Gastrocnemius medialis (tissue), 4 donors: ENCODE results near the gene DRD3. TPM values are rescaled to one million over a fixed set of nuclear protein-coding genes. Genes with fewer than 3 reads are reported as not detected.
A peak's percentile ranks its signal among the peaks of the same experiment; 100 is the strongest.

Source experiments
- ATAC-seq, 2 donors: fragments of 150-250 bp; one replicate each; pipeline ENCODE4 v1.9.1; 2016
- DNase-seq, 2 donors: peaks; one replicate each; pipeline ENCODE4 v3.0.0-alpha.2; 2019
- H3K27ac ChIP-seq, 4 donors: fragments of 200-600 bp; sonication (generic); 1 replicate in 1 of 4; 2 replicates in 3 of 4; pipeline ENCODE4 v1.5.1; 2016 to 2018; ENCODE audit warnings: mild to moderate bottlenecking in 2 of 4, moderate library complexity in 1 of 4
- H3K27me3 ChIP-seq, 3 donors: fragments of 200-600 bp; sonication (generic) in 2 of 3; 1 replicate in 1 of 3; 2 replicates in 2 of 3; pipeline versions ENCODE4 v1.5.1 to v1.6.0; 2016 to 2019; ENCODE audit warnings: mild to moderate bottlenecking in 1 of 3, moderate library complexity in 1 of 3
- H3K36me3 ChIP-seq, 2 donors: fragments of 200-600 bp; sonication (generic) in 1 of 2; one replicate each; pipeline ENCODE4 v1.5.1; 2017 to 2018
- H3K4me1 ChIP-seq, 2 donors: fragments of 200-600 bp; sonication (generic) in 1 of 2; one replicate each; pipeline ENCODE4 v1.5.1; 2016 to 2017; ENCODE audit warnings: mild to moderate bottlenecking in 2 of 2
- H3K4me3 ChIP-seq, 4 donors: fragments of 200-600 bp; sonication (generic) in 3 of 4; 1 replicate in 1 of 4; 2 replicates in 3 of 4; pipeline ENCODE4 v1.5.1; 2016 to 2019; ENCODE audit warnings: mild to moderate bottlenecking in 2 of 4
- H3K9me3 ChIP-seq, 3 donors: fragments of 200-600 bp; sonication (generic) in 2 of 3; 1 replicate in 1 of 3; 2 replicates in 2 of 3; pipeline ENCODE4 v1.5.1; 2016 to 2019
- POLR2A ChIP-seq, 2 donors: fragments of 450-650 bp; IDR thresholded peaks; one replicate each; pipeline ENCODE4 v1.6.1; 2017; ENCODE audit warnings: antibody characterized with exemption in 2 of 2, mild to moderate bottlenecking in 2 of 2, moderate library complexity in 2 of 2
- in situ Hi-C, 4 donors: fragments of 200-750 bp; cut with MboI; loops; one replicate each; pipeline versions ENCODE4 v1.15.0 to v1.8.0; 2017; ENCODE audit warnings: low sequenced_read_pairs in 4 of 4
- intact Hi-C: fragments of 100-400 bp; cut with DNase I; formaldehyde crosslinking; loops from one replicate; pipeline ENCODE4 v1.15.1; 2023; ENCODE audit warnings: low total_unique reads
- total RNA-seq, 4 donors: library from RNA; depleted of rRNA; stranded (reverse); fragments of >200 nt; gene quantifications; one replicate each; pipeline versions ENCODE4 v1.1.0 to v1.2.3, GENCODE V29; 2016
- TF ChIP-seq, protein P1 (sequence below), 5 experiments: fragments of 450-650 bp in 3 of 5; fragments of 200-600 bp in 2 of 5; sonication (generic) in 2 of 5; IDR thresholded peaks in 4 of 5; conservative IDR thresholded peaks in 1 of 5; 1 replicate in 4 of 5; 2 replicates in 1 of 5; pipeline ENCODE4 v1.5.1; 2016 to 2019; ENCODE audit warnings: antibody characterized with exemption in 5 of 5, mild to moderate bottlenecking in 3 of 5, moderate library complexity in 3 of 5

Gene DRD3
- total RNA-seq, 4 donors from 2014 or later: not detected

- intact Hi-C loops: no loop called here
- H3K4me3 ChIP-seq: no peak overlapping the region
- no peaks in the 10 kb centered on the region for H3K4me1 ChIP-seq
- TF ChIP-seq, protein P1, sequence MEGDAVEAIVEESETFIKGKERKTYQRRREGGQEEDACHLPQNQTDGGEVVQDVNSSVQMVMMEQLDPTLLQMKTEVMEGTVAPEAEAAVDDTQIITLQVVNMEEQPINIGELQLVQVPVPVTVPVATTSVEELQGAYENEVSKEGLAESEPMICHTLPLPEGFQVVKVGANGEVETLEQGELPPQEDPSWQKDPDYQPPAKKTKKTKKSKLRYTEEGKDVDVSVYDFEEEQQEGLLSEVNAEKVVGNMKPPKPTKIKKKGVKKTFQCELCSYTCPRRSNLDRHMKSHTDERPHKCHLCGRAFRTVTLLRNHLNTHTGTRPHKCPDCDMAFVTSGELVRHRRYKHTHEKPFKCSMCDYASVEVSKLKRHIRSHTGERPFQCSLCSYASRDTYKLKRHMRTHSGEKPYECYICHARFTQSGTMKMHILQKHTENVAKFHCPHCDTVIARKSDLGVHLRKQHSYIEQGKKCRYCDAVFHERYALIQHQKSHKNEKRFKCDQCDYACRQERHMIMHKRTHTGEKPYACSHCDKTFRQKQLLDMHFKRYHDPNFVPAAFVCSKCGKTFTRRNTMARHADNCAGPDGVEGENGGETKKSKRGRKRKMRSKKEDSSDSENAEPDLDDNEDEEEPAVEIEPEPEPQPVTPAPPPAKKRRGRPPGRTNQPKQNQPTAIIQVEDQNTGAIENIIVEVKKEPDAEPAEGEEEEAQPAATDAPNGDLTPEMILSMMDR (IDR thresholded peaks at IDR 0.05 in 4 of 5, conservative IDR thresholded peaks at IDR 0.05 in 1 of 5): no peak
- TF ChIP-seq POLR2A (IDR thresholded peaks at IDR 0.05): no peak
- no peaks in the 10 kb centered on the region for H3K27me3 ChIP-seq
- DNase-seq: no peak
- H3K9me3 ChIP-seq: no peaks in the 10 kb centered on the region
- no peak overlapping the region for H3K27ac ChIP-seq
- in situ Hi-C loops: no loop called here
- no peaks in the 10 kb centered on the region for H3K36me3 ChIP-seq
- no peak for ATAC-seq
These were observed 50.6 kb downstream of the DRD3 start for GRCh38 chr3:114128231-114128630.

DNA sequence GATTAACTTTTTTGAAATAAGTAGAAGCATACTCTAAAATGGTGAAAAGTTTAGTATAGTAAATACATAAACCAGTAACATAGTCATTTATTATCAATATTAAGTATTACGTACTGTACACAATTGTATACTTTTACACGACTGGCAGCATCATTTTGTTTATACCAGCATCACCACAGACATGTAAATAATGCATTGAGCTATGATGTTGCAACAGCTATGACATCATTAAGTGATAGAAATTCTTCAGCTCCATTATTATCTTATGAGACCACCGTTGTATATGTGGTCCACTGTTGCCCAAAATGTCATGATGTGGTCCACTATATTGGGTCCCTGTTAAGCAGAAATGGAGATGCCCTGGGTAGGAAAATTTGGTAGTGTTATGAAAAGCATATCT is 51.3 kb downstream of the DRD3 start:
- no peaks in the 10 kb centered on the region for H3K27me3 ChIP-seq
- TF ChIP-seq, protein P1 (IDR thresholded peaks at IDR 0.05 in 4 of 5, conservative IDR thresholded peaks at IDR 0.05 in 1 of 5): no peak
- TF ChIP-seq POLR2A (IDR thresholded peaks at IDR 0.05): no peak
- no peaks in the 10 kb centered on the region for H3K36me3 ChIP-seq
- no peak for DNase-seq
- H3K4me3 ChIP-seq: no peak overlapping the region
- no peak overlapping the region for H3K27ac ChIP-seq
- no peaks in the 10 kb centered on the region for H3K4me1 ChIP-seq
- in situ Hi-C loops: no loop called here
- ATAC-seq: no peak
- H3K9me3 ChIP-seq: no peaks in the 10 kb centered on the region
- intact Hi-C loops: no loop called here

- H3K9me3 ChIP-seq: no peaks in the 10 kb centered on the region
- H3K4me1 ChIP-seq: no peaks in the 10 kb centered on the region
- intact Hi-C loops: no loop called here
- TF ChIP-seq POLR2A (IDR thresholded peaks at IDR 0.05): no peak
- TF ChIP-seq, protein P1 (IDR thresholded peaks at IDR 0.05 in 4 of 5, conservative IDR thresholded peaks at IDR 0.05 in 1 of 5): no peak
- H3K36me3 ChIP-seq: no peaks in the 10 kb centered on the region
- no peaks in the 10 kb centered on the region for H3K27me3 ChIP-seq
- H3K4me3 ChIP-seq: no peak overlapping the region
- ATAC-seq: no peak
- DNase-seq: no peak
- H3K27ac ChIP-seq: no peak overlapping the region
- in situ Hi-C loops: no loop called here
These were observed 52.4 kb downstream of the DRD3 start for GRCh38 chr3:114126461-114126860.

DNA sequence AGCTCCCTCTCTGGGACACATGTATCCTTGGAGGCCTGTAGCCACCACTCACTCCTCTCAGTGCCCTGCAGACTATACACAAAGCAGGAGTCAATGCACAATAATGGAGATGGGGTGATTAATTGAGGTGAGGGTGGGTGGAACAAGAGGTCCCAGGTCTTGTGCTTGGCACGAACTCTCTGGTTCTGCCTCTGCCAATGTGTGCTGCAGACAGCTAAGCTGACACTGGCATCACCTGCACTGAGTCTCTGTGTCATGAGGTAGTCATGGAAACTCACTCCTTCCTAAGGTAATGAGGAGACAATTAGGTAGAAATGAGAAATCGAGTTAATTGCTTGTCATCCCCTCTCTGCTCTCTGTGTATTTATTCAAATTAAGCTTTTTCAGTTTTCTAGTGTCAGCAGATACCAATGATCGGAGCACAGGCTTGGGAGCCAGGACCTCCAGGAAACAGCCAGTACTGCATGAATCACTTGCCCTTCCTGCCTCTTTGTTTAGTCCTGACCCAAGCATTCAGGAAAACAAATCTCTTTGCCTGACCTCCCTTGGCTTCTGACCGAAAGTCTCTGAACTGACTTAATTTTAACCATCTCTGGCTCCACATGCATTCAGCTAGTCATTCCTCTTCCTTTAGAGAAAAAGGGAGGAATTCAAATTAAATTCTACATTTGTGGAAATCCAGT is 56.7 kb downstream of the DRD3 start:
- intact Hi-C loops: no loop called here
- no peak for DNase-seq
- Histone ChIP-seq H3K36me3 (no peaks in the 10 kb centered on the region), H3K4me3 (no peak overlapping the region), H3K27ac (peak overlapping the region in 3 of 4 donors; percentile 51 to 71 (median 62)), H3K27me3 (no peaks in the 10 kb centered on the region), H3K9me3 (no peaks in the 10 kb centered on the region), H3K4me1 (no peaks in the 10 kb centered on the region)
- in situ Hi-C loops: no loop called here
- TF ChIP-seq POLR2A (IDR thresholded peaks at IDR 0.05): no peak
- TF ChIP-seq, protein P1 (IDR thresholded peaks at IDR 0.05 in 4 of 5, conservative IDR thresholded peaks at IDR 0.05 in 1 of 5): no peak
- peak; percentile 54 to 66 for ATAC-seq

DNA sequence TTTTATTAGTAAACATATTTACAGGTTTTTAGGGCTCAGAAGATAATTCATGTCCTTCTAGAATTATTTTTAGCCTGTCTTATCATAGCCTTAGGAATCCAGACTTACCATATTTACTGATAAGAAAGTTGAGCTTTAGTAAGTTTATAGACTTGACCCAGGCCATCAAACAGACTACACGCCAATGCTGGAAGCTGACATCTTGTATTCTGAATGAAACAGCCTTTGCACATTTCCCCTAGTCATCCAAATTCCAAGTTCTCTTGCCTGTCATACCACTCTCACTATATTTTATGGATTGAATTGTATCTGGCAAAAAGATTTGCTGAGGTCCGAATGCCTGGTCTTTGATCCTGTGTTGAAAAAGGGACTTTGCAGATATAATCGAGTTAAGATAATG is 58.6 kb downstream of the DRD3 start:
- ATAC-seq (no peak), DNase-seq (no peak)
- no peak for TF ChIP-seq POLR2A (IDR thresholded peaks at IDR 0.05)
- TF ChIP-seq, protein P1 (IDR thresholded peaks at IDR 0.05 in 4 of 5, conservative IDR thresholded peaks at IDR 0.05 in 1 of 5): no peak
- H3K4me3 ChIP-seq: no peak overlapping the region
- intact Hi-C loops: no loop called here
- H3K9me3 ChIP-seq: no peaks in the 10 kb centered on the region
- in situ Hi-C loops: no loop called here
- H3K36me3 ChIP-seq: no peaks in the 10 kb centered on the region
- no peaks in the 10 kb centered on the region for H3K4me1 ChIP-seq
- H3K27me3 ChIP-seq: no peaks in the 10 kb centered on the region
- H3K27ac ChIP-seq: no peak overlapping the region
